CD14-positive monocyte (primary cell): Measurements from ENCODE around the gene HPGD. TPM values are rescaled to one million over a fixed set of nuclear protein-coding genes. Genes with fewer than 3 reads are reported as not detected.

Source experiments
- DNase-seq, 3 donors: peaks; one replicate each; pipeline ENCODE4 v3.0.0-alpha.2; 2011 to 2022
- H2AFZ ChIP-seq: 2 replicates; pipeline ENCODE4 v1.6.0; 2012; ENCODE audit warnings: mild to moderate bottlenecking, low read depth, low read length, inconsistent platforms; ENCODE audit not compliant: insufficient read depth, poor library complexity, severe bottlenecking
- H3K27ac ChIP-seq, 2 donors: 1 replicate in 1 of 2; 2 replicates in 1 of 2; pipeline ENCODE4 v1.5.1; 2012 to 2013; ENCODE audit warnings: low read length in 2 of 2, control low read depth in 1 of 2, inconsistent platforms in 1 of 2, low read depth in 1 of 2, mild to moderate bottlenecking in 1 of 2
- H3K27me3 ChIP-seq, 2 donors: one replicate each; pipeline versions ENCODE4 v1.6.0 to v1.6.1; 2011 to 2013; ENCODE audit warnings: low read length in 2 of 2; ENCODE audit not compliant: control insufficient read depth in 2 of 2, insufficient read depth in 2 of 2
- H3K36me3 ChIP-seq, 2 donors: replicated peaks in 1 of 2; 1 replicate in 1 of 2; 2 replicates in 1 of 2; pipeline versions ENCODE4 v1.5.1 to v1.6.1; 2012 to 2013; ENCODE audit warnings: low read length in 2 of 2, control low read depth in 1 of 2, inconsistent platforms in 1 of 2, mild to moderate bottlenecking in 1 of 2; ENCODE audit not compliant: insufficient read depth in 2 of 2, control insufficient read depth in 1 of 2
- H3K4me1 ChIP-seq, 2 donors: 1 replicate in 1 of 2; 2 replicates in 1 of 2; pipeline versions ENCODE4 v1.5.1 to v1.6.1; 2012 to 2013; ENCODE audit warnings: low read length in 2 of 2, control low read depth in 1 of 2, inconsistent platforms in 1 of 2, mild to moderate bottlenecking in 1 of 2, moderate library complexity in 1 of 2; ENCODE audit not compliant: insufficient read depth in 2 of 2, control insufficient read depth in 1 of 2
- H3K4me2 ChIP-seq: replicated peaks from 2 replicates; pipeline ENCODE3; 2012; ENCODE audit warnings: low read length, moderate library complexity, mild to moderate bottlenecking; ENCODE audit not compliant: poor library complexity, severe bottlenecking; ENCODE audit errors: extremely low read depth
- H3K4me3 ChIP-seq, 3 experiments: fragments of 200-600 bp in 1 of 3; sonication (generic) in 1 of 3; replicated peaks in 1 of 3; 1 replicate in 2 of 3; 2 replicates in 1 of 3; pipeline ENCODE4 v1.5.1; 2011 to 2013; ENCODE audit warnings: low read length in 3 of 3, mild to moderate bottlenecking in 3 of 3, control low read depth in 2 of 3, low read depth in 2 of 3, inconsistent platforms in 1 of 3, moderate library complexity in 1 of 3
- H3K79me2 ChIP-seq: 2 replicates; pipeline ENCODE4 v1.6.0; 2012; ENCODE audit warnings: mild to moderate bottlenecking, control low read depth, inconsistent platforms, low read length, moderate library complexity; ENCODE audit not compliant: insufficient read depth
- H3K9ac ChIP-seq: 2 replicates; pipeline ENCODE4 v1.6.0; 2017; ENCODE audit warnings: low read length, mild to moderate bottlenecking; ENCODE audit not compliant: insufficient read depth, poor library complexity, severe bottlenecking
- H3K9me3 ChIP-seq, 2 donors: replicated peaks in 1 of 2; 1 replicate in 1 of 2; 2 replicates in 1 of 2; pipeline versions ENCODE4 v1.5.1 to v1.6.1; 2012 to 2013; ENCODE audit warnings: low read length in 2 of 2, control low read depth in 1 of 2; ENCODE audit not compliant: control insufficient read depth in 1 of 2, insufficient read depth in 1 of 2
- H4K20me1 ChIP-seq: 2 replicates; pipeline ENCODE4 v1.6.0; 2012; ENCODE audit warnings: mild to moderate bottlenecking, low read length, control low read depth, moderate library complexity; ENCODE audit not compliant: insufficient read depth
- H3K27ac Mint-ChIP-seq, 7 donors: one replicate each; pipeline ENCODE4 v1.8.0; 2020; ENCODE audit warnings: mild to moderate bottlenecking in 7 of 7, mixed read lengths in 7 of 7, moderate library complexity in 6 of 7, inconsistent platforms in 2 of 7
- H3K27me3 Mint-ChIP-seq, 3 donors: one replicate each; pipeline ENCODE4 v1.8.0; 2021 to 2022; ENCODE audit warnings: low read depth in 3 of 3, mild to moderate bottlenecking in 3 of 3, mixed read lengths in 3 of 3, moderate library complexity in 3 of 3, inconsistent platforms in 1 of 3
- H3K36me3 Mint-ChIP-seq, 2 donors: one replicate each; pipeline ENCODE4 v1.8.0; 2020; ENCODE audit warnings: mixed read lengths in 2 of 2, inconsistent platforms in 1 of 2, mild to moderate bottlenecking in 1 of 2
- H3K4me1 Mint-ChIP-seq: one replicate; pipeline ENCODE4 v1.8.0; 2020; ENCODE audit warnings: mild to moderate bottlenecking, mixed read lengths
- H3K4me3 Mint-ChIP-seq, 2 donors: one replicate each; pipeline ENCODE4 v1.8.0; 2020; ENCODE audit warnings: mild to moderate bottlenecking in 2 of 2, mixed read lengths in 2 of 2, moderate library complexity in 1 of 2
- H3K9me3 Mint-ChIP-seq, 7 donors: one replicate each; pipeline ENCODE4 v1.8.0; 2020 to 2022; ENCODE audit warnings: mixed read lengths in 7 of 7, mild to moderate bottlenecking in 6 of 7, moderate library complexity in 6 of 7, inconsistent platforms in 2 of 7
- CTCF ChIP-seq: fragments of 200-600 bp; IDR thresholded peaks from one replicate; pipeline ENCODE4 v1.8.0; 2022; ENCODE audit warnings: antibody characterized with exemption, mild to moderate bottlenecking
- WGBS: methylation state at CpG from one replicate; pipeline ENCODE4 v1.1.5; 2013; ENCODE audit warnings: missing lambda C conversion rate; ENCODE audit not compliant: insufficient coverage; 5-methylcytosine and 5-hydroxymethylcytosine counted together
- intact Hi-C, 2 donors: fragments of 100-400 bp; cut with micrococcal nuclease; formaldehyde crosslinking; loops; one replicate each; pipeline versions ENCODE4 v1.15.0 to v1.15.1; 2023
- polyA plus RNA-seq, 3 donors: library from polyadenylated mRNA; depleted of rRNA in 1 of 3; unstranded in 2 of 3; stranded (reverse) in 1 of 3; fragments of 300-500 nt in 2 of 3; fragments of >200 nt in 1 of 3; fragmentation: Illumina TruSeq in 2 of 3; gene quantifications; 1 replicate in 2 of 3; 2 replicates in 1 of 3; pipeline ENCODE4 v1.2.3, GENCODE V29; 2012 to 2021

HPGD gene
- polyA plus RNA-seq, 3 donors: 0.17 to 2.3 (median 1.3) TPM

GRCh38 chr4:174520660-174521059, 1.6 kb downstream of the HPGD start:
- peak overlapping the region in 5 of 7 donors; percentile 20 to 68 (median 38) for H3K27ac Mint-ChIP-seq
- Histone ChIP-seq H3K4me2 (no peak overlapping the region), H3K36me3 (no peaks in the 10 kb centered on the region), H3K79me2 (no peaks in the 10 kb centered on the region), H4K20me1 (no peaks in the 10 kb centered on the region), H3K27me3 (peaks cover 34 to 44% of the 10 kb centered on the region in 2 donors), H3K9me3 (peaks cover 0 to 19% of the 10 kb centered on the region in 2 donors), H3K9ac (no peak overlapping the region), H2AFZ (no peak overlapping the region), H3K4me3 (peak overlapping the region in 1 of 3 experiments; percentile 3), H3K27ac (no peak overlapping the region), H3K4me1 (peaks cover 35 to 40% of the 10 kb centered on the region in 2 donors)
- no peak for TF ChIP-seq CTCF
- H3K9me3 Mint-ChIP-seq: peaks cover 0 to 14% (median 5%) of the 10 kb centered on the region in 7 donors
- peaks cover 36 to 43% (median 37%) of the 10 kb centered on the region in 3 donors for H3K27me3 Mint-ChIP-seq
- peaks cover 42% of the 10 kb centered on the region for H3K4me1 Mint-ChIP-seq
- intact Hi-C loops: loop anchor here (5.0 to 10.0 kb wide), 2 partner anchors 72 to 94 kb away; no protein-coding TSS in a partner anchor
- H3K4me3 Mint-ChIP-seq: no peak overlapping the region
- no CpG with 5 or more reads among the region's 1 CpG for whole genome bisulfite sequencing
- no peaks in the 10 kb centered on the region for H3K36me3 Mint-ChIP-seq
- peak; percentile 23 to 70 (median 50) for DNase-seq

GRCh38 chr4:174517502-174518445, 4.5 kb downstream of the HPGD start:
- Histone ChIP-seq H3K79me2 (no peaks in the 10 kb centered on the region), H3K9me3 (peaks cover 0 to 9% of the 10 kb centered on the region in 2 donors), H3K27ac (peak overlapping the region in 1 of 2 donors; percentile 32), H3K9ac (no peak overlapping the region), H3K4me1 (peaks cover 31 to 34% of the 10 kb centered on the region in 2 donors), H3K4me3 (no peak overlapping the region), H3K27me3 (peaks cover 14 to 16% of the 10 kb centered on the region in 2 donors), H3K36me3 (no peaks in the 10 kb centered on the region), H4K20me1 (no peaks in the 10 kb centered on the region), H3K4me2 (no peak overlapping the region), H2AFZ (no peak overlapping the region)
- H3K9me3 Mint-ChIP-seq: peaks cover 0 to 10% (median 0%) of the 10 kb centered on the region in 7 donors
- WGBS: no CpG with 5 or more reads among the region's 1 CpG
- no peak overlapping the region for H3K4me3 Mint-ChIP-seq
- intact Hi-C loops: no loop called here
- peak in 2 of 3 donors; percentile 13 to 51 for DNase-seq
- H3K4me1 Mint-ChIP-seq: peaks cover 27% of the 10 kb centered on the region
- no peaks in the 10 kb centered on the region for H3K36me3 Mint-ChIP-seq
- H3K27me3 Mint-ChIP-seq: peaks cover 12 to 17% (median 14%) of the 10 kb centered on the region in 3 donors
- TF ChIP-seq CTCF: no peak
- peak overlapping the region in 6 of 7 donors; percentile 64 to 82 (median 76) for H3K27ac Mint-ChIP-seq
